Stimulated activated CD8-positive, alpha-beta memory T cell treated with anti-CD3 and anti-CD28 coated beads, Interleukin-7, amount 100 ng/mL, for 1 hour (primary cell): ENCODE data around the gene ZNF311.
"Not testable (repeated sequence)": the region's sequence is repeated elsewhere in the genome, so short reads cannot be mapped to it uniquely, and the experiment has no call there.

Experiments
- DNase-seq, 2 donors: peaks; one replicate each; pipeline ENCODE4 v3.0.0-alpha.2; 2020; ENCODE audit warnings: low read depth in 2 of 2

Gene ZNF311

GRCh38 chr6:28982476-28983266, 22.4 kb downstream of the ZNF311 start:
- no peak for DNase-seq

GRCh38 chr6:28981833-28982475, 23.2 kb downstream of the ZNF311 start:
- peak; percentile 44 to 51 for DNase-seq

GRCh38 chr6:28981431-28981832, 23.7 kb downstream of the ZNF311 start:
- peak; percentile 45 to 63 for DNase-seq

- DNase-seq = no peak
Observed at GRCh38 chr6:28980852-28981430, 24.2 kb downstream of the ZNF311 start.

GRCh38 chr6:28980137-28980851, 24.8 kb downstream of the ZNF311 start:
- no peak for DNase-seq

DNA sequence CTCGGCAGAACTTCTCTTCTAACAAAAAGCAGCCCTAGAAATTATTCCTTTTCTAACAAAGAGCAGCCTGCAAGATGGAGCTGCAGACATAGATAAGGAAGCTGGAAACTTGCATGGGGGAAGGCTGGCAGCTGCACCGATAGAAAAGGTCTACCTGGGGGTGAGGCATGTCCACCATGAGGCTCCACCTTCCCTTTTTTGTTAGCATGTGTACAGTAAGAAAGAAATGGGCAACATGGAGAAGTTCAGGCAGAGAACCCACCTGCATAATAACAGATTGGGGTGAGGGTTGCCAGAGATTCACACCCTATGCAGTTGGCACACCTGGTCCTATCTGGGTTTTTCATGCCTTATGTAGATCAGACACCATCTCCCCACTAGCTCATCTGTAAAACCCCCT, 25.4 kb downstream of the ZNF311 start:
- no peak for DNase-seq

GRCh38 chr6:28978959-28979561, 26.1 kb downstream of the ZNF311 start:
- no peak for DNase-seq

- DNase-seq = no peak
Observed at GRCh38 chr6:28978133-28978491, 27.0 kb downstream of the ZNF311 start.

DNA sequence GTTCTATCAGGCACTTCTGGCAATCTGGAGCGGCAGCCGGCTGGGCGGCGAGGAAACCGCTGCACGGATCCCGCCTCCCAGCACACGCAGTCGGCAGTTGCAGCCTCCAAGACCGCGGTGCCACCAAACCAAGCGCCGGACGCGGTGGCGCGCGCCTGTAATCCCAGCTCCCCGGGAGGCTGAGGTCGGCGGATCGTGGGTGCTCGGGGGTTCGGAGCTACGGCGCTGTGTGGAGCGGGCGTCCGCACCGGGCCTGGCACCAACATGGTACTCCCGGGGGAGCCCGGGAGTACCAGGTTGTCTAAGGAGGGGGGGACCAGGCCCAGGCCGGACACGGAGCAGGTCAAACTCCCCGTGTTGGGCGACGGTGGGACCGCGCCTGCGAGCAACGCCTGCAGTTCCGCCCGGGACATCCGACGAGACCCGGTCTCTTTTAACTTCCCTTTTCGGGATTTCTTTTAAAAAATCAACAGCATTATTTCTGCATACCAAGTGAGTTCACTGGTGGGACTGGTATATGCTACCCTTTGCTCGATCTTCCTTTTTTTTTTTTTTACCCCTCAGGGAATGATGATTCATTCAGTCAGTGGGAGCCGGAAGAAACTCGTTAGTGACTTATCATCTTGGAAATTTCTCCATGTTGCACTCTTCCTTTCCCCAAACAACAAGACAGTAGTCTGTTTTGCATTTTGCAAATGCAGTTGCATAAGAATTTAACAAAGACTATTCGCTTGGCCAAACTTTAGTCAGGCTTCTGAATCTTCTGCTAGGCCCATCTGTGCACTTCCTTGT, 27.6 kb downstream of the ZNF311 start:
- DNase-seq = no peak

DNA sequence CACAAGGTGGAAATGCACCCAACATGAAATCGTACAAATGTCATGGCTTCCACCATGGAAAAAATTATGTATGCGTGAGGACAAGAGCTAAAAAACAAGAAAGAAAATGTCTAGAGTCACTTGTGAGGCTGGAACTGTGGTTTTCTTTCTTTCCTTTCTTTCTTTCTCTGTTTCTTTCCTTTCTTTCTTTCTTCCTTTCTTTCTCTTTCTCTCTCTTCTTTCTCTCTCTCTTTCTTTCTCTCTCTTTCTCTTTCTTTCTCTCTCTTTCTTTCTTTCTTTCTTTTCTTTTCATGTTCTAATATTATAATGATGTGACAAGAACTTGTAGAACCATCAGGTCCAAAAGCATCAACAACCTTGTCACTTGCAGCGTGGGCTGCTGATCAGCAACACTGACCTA, 28.4 kb downstream of the ZNF311 start:
- DNase-seq = no peak

DNA sequence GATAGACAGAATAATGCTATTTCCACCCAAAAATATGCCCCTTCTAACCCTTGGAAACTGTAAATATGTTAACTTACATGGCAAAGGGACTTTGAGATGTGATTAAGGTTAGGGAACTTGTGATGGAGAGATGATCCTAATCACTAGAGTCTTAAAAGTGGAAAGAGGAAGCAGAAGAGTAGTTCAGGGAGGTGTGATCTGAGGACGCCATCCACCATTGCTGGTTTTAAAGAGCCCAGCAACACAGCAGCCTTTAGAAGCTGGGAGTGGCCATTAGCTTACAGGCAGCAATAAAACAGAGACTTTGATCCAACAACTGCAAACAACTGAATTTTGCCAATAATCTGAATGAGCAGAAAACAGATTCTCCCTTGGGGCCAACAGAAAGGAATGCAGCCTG, 30.6 kb downstream of the ZNF311 start:
- DNase-seq = no peak

DNA sequence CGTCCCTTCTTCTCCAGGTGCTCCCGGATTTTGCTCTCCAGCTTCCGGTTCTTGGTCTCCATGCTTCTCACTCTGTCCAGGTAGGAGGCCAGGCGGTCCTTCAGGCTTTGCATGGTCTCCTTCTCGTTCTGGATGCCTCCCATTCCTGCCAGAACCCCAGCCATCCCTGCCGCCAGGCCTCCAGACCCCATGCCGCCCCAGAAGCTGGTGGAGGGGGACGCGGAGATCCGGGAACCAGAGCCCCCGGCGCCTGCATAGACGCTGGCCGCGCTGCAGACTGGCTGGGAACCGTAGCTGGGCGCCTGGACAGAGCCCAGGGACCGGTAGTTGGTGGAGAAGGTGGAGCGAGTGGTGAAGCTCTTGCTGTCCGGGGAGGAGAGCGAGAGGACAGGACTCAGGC, 35.1 kb downstream of the ZNF311 start:
- not testable (repeated sequence) for DNase-seq

GRCh38 chr6:28969129-28969528, 36.0 kb downstream of the ZNF311 start:
- DNase-seq = no peak

DNA sequence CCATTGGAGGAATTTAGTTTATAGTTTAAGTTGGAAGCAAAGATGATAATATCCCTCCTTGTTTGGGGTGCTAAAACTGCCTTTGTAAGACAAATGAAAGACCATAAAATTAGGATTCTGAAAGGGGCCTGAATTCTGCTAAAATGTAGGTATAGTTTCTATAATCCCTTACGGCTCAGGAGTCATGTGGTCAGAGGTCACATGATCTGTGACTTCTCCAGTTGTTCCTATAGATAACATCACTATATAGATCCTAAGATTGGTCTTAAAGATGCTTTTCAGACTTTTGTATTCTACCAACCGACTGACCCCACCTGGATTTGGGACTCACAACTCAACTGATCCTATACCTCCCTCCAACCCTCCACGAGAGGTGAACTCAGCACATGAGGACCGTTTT, 36.6 kb downstream of the ZNF311 start:
- DNase-seq = no peak

DNA sequence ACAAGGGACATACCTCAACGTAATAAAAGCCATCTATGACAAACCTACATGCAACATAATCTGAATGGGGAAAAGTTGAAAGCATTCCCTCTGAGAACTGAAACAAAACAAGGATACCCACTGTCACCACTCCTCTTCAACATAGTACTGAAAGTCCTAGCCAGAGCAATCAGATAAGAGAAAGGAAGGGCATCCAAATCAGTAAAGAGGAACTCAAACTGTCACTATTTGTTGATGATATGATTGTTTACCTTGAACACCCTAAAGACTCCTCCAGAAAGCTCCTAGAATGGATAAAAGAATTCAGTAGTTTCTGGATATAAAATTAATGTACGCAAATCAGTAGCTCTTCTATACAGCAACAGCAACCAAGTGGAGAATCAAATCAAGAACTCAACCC, 39.4 kb downstream of the ZNF311 start:
- DNase-seq = no peak

GRCh38 chr6:28960846-28961500, 44.1 kb downstream of the ZNF311 start:
- DNase-seq = no peak

DNA sequence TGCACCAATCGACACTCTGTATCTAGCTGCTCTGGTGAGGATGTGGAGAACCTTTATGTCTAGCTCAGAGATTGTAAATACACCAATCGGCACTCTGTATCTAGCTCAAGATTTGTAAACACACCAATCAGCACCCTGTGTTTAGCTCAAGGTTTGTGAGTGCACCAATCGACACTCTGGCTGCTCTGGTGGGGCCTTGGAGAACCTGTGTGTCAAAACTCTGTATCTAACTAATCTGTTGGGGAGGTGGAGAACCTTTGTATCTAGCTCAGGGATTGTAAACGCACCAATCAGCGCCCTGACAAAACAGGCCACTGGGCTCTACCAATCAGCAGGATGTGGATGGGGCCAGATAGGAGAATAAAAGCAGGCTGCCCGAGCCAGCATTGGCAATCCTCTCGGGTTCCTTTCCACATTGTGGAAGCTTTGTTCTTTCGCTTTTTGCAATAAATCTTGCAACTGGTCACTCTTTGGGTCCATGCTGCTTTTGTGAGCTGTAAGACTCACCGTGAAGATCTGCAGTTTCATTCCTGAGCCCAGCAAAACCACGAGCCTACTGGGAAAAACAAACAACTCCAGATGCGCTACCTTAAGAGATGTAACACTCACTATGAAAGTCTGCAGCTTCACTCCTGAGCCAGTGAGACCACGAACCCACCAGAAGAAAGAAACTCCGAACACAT, 46.4 kb downstream of the ZNF311 start:
- DNase-seq = not testable (repeated sequence)

DNA sequence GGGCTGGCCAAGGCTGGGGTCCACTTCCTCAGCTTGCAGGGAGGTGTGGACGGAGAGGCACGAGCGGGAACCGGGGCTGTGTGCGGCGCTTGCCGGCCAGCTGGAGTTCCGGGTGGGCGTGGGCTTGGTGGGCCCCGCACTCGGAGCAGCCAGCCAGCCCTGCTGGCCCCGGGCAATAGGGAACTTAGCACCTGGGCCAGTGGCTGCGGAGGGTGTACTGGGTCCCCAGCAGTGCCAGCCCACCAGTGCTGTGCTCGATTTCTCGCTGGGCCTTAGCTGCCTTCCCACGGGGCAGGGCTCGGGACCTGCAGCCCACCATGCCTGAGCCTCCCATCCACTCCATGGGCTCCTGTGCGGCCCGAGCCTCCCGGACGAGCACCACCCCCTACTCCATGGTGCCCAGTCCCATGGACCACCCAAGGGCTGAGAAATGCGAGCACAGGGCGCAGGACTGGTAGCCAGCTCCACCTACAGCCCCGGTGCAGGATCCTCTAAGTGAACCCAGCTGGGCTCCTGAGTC, 47.3 kb downstream of the ZNF311 start:
- not testable (repeated sequence) for DNase-seq

DNA sequence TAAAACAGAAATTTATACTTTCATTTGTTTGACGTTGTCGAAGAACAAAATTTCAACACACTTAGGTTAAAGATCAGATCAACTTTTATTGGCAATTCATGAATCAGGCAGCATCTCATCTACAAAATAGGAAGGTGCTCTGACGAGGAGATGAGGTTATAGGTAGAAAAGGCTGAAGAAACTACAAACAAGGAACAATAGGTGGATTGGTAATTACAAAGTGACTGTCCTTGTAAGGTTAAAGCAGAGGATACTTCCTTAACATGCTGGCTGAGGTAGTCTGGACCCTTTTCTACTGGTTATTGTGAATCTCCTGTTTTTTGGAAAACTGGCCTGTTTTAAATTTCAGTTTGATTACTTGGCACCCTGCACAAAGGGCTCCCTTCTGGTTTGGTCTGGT, 48.8 kb downstream of the ZNF311 start:
- DNase-seq = no peak
